ENCODE data around the gene HDAC8. TPM values are rescaled to one million over a fixed set of nuclear protein-coding genes. Genes with fewer than 3 reads are reported as not detected.
"Not testable (repeated sequence)": the region's sequence is repeated elsewhere in the genome, so short reads cannot be mapped to it uniquely, and the experiment has no call there.

HDAC8 gene
- total RNA-seq, 1 donor from 2014 or later = 29.2 TPM

DNA sequence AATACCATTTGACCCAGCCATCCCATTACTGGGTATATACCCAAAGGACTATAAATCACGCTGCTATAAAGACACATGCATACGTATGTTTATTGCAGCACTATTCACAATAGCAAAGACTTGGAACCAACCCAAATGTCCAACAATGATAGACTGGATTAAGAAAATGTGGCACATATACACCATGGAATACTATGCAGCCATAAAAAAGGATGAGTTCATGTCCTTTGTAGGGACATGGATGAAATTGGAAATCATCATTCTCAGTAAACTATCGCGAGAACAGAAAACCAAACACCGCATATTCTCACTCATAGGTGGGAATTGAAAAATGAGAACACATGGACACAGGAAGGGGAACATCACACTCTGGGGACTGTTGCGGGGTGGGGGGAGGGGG lies 82.4 kb downstream of the HDAC8 start:
- H3K27ac Mint-ChIP-seq; H3K4me3 Mint-ChIP-seq; H3K9me3 Mint-ChIP-seq; H3K27me3 Mint-ChIP-seq; DNase-seq; H3K4me1 Mint-ChIP-seq; intact Hi-C loops (cut with micrococcal nuclease): not testable (repeated sequence)
- peaks cover 30% of the 10 kb centered on the region for H3K36me3 Mint-ChIP-seq (ENCODE audit: low read depth)

DNA sequence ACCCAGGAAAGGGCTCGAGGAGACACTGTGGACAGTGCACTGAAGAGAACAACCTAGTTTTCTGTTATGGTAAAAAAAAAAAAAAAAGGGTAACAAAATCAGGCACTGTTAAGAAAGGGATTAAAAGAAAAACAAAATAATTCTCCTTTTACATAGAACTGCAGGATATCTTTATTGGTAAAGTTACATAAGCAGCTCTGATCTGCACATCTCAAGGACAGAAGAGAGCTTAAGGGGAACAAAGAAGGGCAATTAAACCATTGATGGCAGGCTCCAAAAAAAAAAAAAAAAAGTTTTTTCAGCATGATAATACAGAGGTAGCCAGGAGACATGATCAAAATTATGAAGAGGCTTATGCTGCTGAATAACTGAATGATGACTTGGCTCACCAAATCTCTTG lies 85.0 kb downstream of the HDAC8 start:
- no peaks in the 10 kb centered on the region for H3K27me3 Mint-ChIP-seq
- peaks cover 3% of the 10 kb centered on the region for H3K4me1 Mint-ChIP-seq
- H3K27ac Mint-ChIP-seq = no peak overlapping the region
- no peak overlapping the region for H3K4me3 Mint-ChIP-seq
- H3K36me3 Mint-ChIP-seq (ENCODE audit: low read depth) = peaks cover 30% of the 10 kb centered on the region
- intact Hi-C loops (cut with micrococcal nuclease) = no loop called here
- H3K9me3 Mint-ChIP-seq = no peaks in the 10 kb centered on the region
- DNase-seq = no peak

- H3K4me3 Mint-ChIP-seq = no peak overlapping the region
- DNase-seq = no peak
- H3K9me3 Mint-ChIP-seq = no peaks in the 10 kb centered on the region
- intact Hi-C loops (cut with micrococcal nuclease) = no loop called here
- no peaks in the 10 kb centered on the region for H3K4me1 Mint-ChIP-seq
- H3K36me3 Mint-ChIP-seq (ENCODE audit: low read depth) = peaks cover 13% of the 10 kb centered on the region
- H3K27me3 Mint-ChIP-seq = no peaks in the 10 kb centered on the region
- H3K27ac Mint-ChIP-seq = no peak overlapping the region
These were observed 93.0 kb downstream of the HDAC8 start for GRCh38 chrX:72479324-72480274.

GRCh38 chrX:72478853-72479252 lies 93.8 kb downstream of the HDAC8 start:
- intact Hi-C loops (cut with micrococcal nuclease) = no loop called here
- no peak overlapping the region for H3K4me3 Mint-ChIP-seq
- no peak overlapping the region for H3K27ac Mint-ChIP-seq
- no peaks in the 10 kb centered on the region for H3K4me1 Mint-ChIP-seq
- H3K27me3 Mint-ChIP-seq = no peaks in the 10 kb centered on the region
- peaks cover 11% of the 10 kb centered on the region for H3K36me3 Mint-ChIP-seq (ENCODE audit: low read depth)
- no peak for DNase-seq
- no peaks in the 10 kb centered on the region for H3K9me3 Mint-ChIP-seq

GRCh38 chrX:72478351-72478750 lies 94.3 kb downstream of the HDAC8 start:
- H3K4me3 Mint-ChIP-seq = no peak overlapping the region
- H3K27ac Mint-ChIP-seq = no peak overlapping the region
- H3K36me3 Mint-ChIP-seq (ENCODE audit: low read depth) = peaks cover 12% of the 10 kb centered on the region
- H3K9me3 Mint-ChIP-seq = no peaks in the 10 kb centered on the region
- intact Hi-C loops (cut with micrococcal nuclease) = no loop called here
- H3K4me1 Mint-ChIP-seq = no peaks in the 10 kb centered on the region
- H3K27me3 Mint-ChIP-seq = no peaks in the 10 kb centered on the region
- no peak for DNase-seq

DNA sequence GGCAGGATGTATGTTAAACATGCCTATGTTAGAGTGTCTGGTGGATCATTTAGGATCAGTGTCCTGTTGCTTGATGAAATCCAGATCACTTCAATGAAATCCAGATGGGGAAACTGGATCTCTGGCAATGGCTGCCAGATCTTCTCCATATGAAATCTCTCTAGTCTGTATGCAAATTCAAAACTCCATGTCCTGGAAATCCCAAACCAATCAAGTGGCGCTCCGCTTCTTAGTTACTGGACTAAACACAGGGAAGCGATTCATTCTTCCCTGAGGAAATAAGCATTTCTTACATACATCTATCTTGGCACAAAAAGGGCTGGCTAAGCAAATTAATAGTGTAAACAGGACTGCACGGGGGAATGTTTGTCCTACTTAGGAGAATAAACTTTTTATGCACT lies 94.9 kb downstream of the HDAC8 start:
- intact Hi-C loops (cut with micrococcal nuclease) = no loop called here
- H3K9me3 Mint-ChIP-seq = no peaks in the 10 kb centered on the region
- H3K27ac Mint-ChIP-seq = no peak overlapping the region
- peaks cover 11% of the 10 kb centered on the region for H3K36me3 Mint-ChIP-seq (ENCODE audit: low read depth)
- no peaks in the 10 kb centered on the region for H3K4me1 Mint-ChIP-seq
- no peak overlapping the region for H3K4me3 Mint-ChIP-seq
- no peaks in the 10 kb centered on the region for H3K27me3 Mint-ChIP-seq
- DNase-seq = no peak

- no peaks in the 10 kb centered on the region for H3K27me3 Mint-ChIP-seq
- no peak overlapping the region for H3K27ac Mint-ChIP-seq
- peaks cover 12% of the 10 kb centered on the region for H3K36me3 Mint-ChIP-seq (ENCODE audit: low read depth)
- no peak overlapping the region for H3K4me3 Mint-ChIP-seq
- H3K9me3 Mint-ChIP-seq = no peaks in the 10 kb centered on the region
- intact Hi-C loops (cut with micrococcal nuclease) = no loop called here
- no peaks in the 10 kb centered on the region for H3K4me1 Mint-ChIP-seq
- DNase-seq = no peak
These were observed 95.3 kb downstream of the HDAC8 start for GRCh38 chrX:72477376-72477775.

DNA sequence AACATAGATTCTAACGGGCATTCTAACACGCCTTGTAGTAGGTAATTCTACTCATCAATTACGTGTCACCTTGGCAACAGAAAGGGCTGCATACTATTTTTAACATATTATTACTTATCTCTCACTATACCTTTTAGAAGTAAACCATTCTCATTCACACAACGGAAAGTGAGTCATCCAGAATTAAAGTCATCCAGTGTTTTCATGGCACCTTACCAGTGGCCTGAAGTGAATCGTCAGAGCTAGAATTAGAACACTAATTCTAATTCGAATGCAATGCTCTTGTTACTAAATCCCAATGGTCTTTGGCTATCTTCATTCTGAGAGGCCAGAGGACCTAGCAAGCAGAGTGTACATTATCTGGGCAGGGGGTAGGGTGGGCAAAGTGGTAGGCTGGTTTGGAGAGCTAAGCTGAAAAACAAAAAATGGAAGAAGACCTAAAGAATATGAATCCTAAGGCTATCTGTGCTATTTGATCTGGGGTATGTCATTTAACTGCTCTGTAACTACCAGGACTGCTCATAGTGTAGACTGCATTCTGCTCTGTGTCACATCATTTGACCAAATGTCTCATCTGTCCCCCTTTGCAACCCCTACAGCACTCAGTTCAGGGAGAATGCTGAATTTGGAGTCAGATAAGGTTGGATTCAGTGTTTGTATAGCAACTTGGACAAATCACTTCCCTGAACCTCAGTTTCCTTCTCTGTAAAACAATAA lies 96.5 kb downstream of the HDAC8 start:
- no peaks in the 10 kb centered on the region for H3K9me3 Mint-ChIP-seq
- intact Hi-C loops (cut with micrococcal nuclease) = no loop called here

DNA sequence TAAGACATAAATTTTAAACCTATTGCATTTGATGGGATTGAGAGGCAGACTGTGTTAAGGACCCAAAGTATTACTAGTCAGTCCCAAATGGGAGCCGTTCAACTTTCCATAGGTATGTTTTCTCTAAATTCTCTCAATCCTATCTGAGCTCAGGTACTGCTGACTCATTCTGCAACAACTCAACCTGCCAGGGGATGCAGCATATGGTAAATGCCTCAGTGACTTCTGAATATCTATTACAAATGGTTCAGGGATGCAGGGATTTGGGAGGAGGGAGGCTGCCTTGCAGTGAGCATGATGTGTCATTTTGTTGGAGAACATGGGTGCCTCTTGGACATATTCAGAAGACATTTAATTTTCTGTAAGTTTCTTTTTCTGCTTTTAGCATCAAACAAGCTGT lies 97.3 kb downstream of the HDAC8 start:
- H3K27ac Mint-ChIP-seq = no peak overlapping the region
- no peak overlapping the region for H3K4me3 Mint-ChIP-seq
- no peaks in the 10 kb centered on the region for H3K27me3 Mint-ChIP-seq
- no peaks in the 10 kb centered on the region for H3K9me3 Mint-ChIP-seq
- intact Hi-C loops (cut with micrococcal nuclease) = no loop called here
- peaks cover 14% of the 10 kb centered on the region for H3K36me3 Mint-ChIP-seq (ENCODE audit: low read depth)
- DNase-seq = no peak
- H3K4me1 Mint-ChIP-seq = no peaks in the 10 kb centered on the region

More for the DNA sequence above, 96.5 kb downstream of the HDAC8 start:
- no peaks in the 10 kb centered on the region for H3K27me3 Mint-ChIP-seq
- no peak overlapping the region for H3K27ac Mint-ChIP-seq
- H3K36me3 Mint-ChIP-seq (ENCODE audit: low read depth) = peaks cover 10% of the 10 kb centered on the region
- H3K4me1 Mint-ChIP-seq = no peaks in the 10 kb centered on the region
- no peak for DNase-seq
- no peak overlapping the region for H3K4me3 Mint-ChIP-seq

- Mint-ChIP-seq H3K4me3 (no peak overlapping the region), H3K27me3 (no peaks in the 10 kb centered on the region)
These were observed 102.0 kb downstream of the HDAC8 start for GRCh38 chrX:72470532-72471223.

DNA sequence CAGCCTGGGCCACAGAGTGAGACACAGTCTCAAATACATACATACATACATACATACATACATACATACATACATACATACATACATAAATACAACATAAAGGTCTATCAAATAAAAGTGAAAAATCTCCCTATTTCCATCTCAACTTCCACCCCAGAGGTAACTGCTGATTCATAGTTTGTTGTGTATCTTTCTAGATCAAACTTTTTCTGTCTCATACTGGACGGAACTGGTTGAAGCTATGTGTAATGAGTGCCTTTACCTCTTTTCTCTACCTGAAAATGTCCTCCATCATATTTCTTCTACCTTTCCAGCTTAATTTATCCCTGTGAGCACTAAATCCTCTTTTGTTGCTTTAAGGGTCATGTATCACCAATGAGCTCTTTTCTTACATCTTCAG lies 102.5 kb downstream of the HDAC8 start:
- H3K36me3 Mint-ChIP-seq (ENCODE audit: low read depth) = peaks cover 19% of the 10 kb centered on the region
- no peak overlapping the region for H3K4me3 Mint-ChIP-seq
- intact Hi-C loops (cut with micrococcal nuclease) = no loop called here
- no peak for DNase-seq
- peaks cover 3% of the 10 kb centered on the region for H3K9me3 Mint-ChIP-seq
- no peak overlapping the region for H3K27ac Mint-ChIP-seq
- no peaks in the 10 kb centered on the region for H3K27me3 Mint-ChIP-seq
- no peaks in the 10 kb centered on the region for H3K4me1 Mint-ChIP-seq

More at GRCh38 chrX:72470532-72471223, 102.0 kb downstream of the HDAC8 start:
- intact Hi-C loops (cut with micrococcal nuclease) = no loop called here
- DNase-seq = no peak
- H3K36me3 Mint-ChIP-seq (ENCODE audit: low read depth) = peaks cover 17% of the 10 kb centered on the region
- peaks cover 3% of the 10 kb centered on the region for H3K9me3 Mint-ChIP-seq
- H3K27ac Mint-ChIP-seq = no peak overlapping the region
- no peaks in the 10 kb centered on the region for H3K4me1 Mint-ChIP-seq

GRCh38 chrX:72468607-72469006 lies 104.0 kb downstream of the HDAC8 start:
- no peak overlapping the region for H3K27ac Mint-ChIP-seq
- H3K9me3 Mint-ChIP-seq = peaks cover 3% of the 10 kb centered on the region
- no peaks in the 10 kb centered on the region for H3K4me1 Mint-ChIP-seq
- intact Hi-C loops (cut with micrococcal nuclease) = no loop called here
- no peaks in the 10 kb centered on the region for H3K27me3 Mint-ChIP-seq
- peaks cover 19% of the 10 kb centered on the region for H3K36me3 Mint-ChIP-seq (ENCODE audit: low read depth)
- no peak for DNase-seq
- H3K4me3 Mint-ChIP-seq = no peak overlapping the region

DNA sequence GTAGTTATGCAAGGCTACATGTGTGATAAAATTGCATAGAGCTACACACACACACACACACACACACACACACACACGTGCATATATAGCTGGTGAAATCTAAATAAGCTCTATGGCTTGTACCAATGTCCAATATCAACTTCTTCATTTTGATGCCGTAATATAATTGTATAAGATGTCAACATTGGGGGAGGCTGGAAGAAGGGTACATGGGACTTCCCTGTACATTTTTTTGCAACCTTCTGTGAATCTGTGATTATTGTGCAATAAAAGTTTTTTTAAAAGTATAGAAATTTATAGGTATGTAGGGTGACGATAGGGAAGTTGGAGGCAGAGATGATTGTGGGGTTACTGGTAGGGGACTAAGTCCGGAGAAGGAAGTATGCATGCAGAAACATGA lies 105.5 kb downstream of the HDAC8 start:
- Mint-ChIP-seq H3K27ac (no peak overlapping the region), H3K4me3 (no peak overlapping the region), H3K36me3 (ENCODE audit: low read depth) (peaks cover 16% of the 10 kb centered on the region), H3K4me1 (no peaks in the 10 kb centered on the region), H3K27me3 (no peaks in the 10 kb centered on the region), H3K9me3 (peaks cover 3% of the 10 kb centered on the region)
- no peak for DNase-seq
- intact Hi-C loops (cut with micrococcal nuclease) = no loop called here

GRCh38 chrX:72466493-72466892 lies 106.2 kb downstream of the HDAC8 start:
- Mint-ChIP-seq H3K4me3 (no peak overlapping the region), H3K9me3 (peaks cover 3% of the 10 kb centered on the region), H3K36me3 (ENCODE audit: low read depth) (peaks cover 19% of the 10 kb centered on the region), H3K4me1 (no peaks in the 10 kb centered on the region), H3K27ac (no peak overlapping the region), H3K27me3 (no peaks in the 10 kb centered on the region)
- DNase-seq = no peak
- intact Hi-C loops (cut with micrococcal nuclease) = no loop called here

All from activated CD4-positive, alpha-beta T cell treated with anti-CD3 and anti-CD28 coated beads, Interleukin-2, amount 10 ng/mL, durations not matched to agents 24 days and 14 days (primary cell).